DMS 273 (cell line): ENCODE results near the gene POLN.

Source experiments
- DNase-seq: peaks from one replicate; lab custom pipeline; 2025; ENCODE audit not compliant: unreplicated experiment; lab: John Stamatoyannopoulos, UW

Gene POLN

DNA sequence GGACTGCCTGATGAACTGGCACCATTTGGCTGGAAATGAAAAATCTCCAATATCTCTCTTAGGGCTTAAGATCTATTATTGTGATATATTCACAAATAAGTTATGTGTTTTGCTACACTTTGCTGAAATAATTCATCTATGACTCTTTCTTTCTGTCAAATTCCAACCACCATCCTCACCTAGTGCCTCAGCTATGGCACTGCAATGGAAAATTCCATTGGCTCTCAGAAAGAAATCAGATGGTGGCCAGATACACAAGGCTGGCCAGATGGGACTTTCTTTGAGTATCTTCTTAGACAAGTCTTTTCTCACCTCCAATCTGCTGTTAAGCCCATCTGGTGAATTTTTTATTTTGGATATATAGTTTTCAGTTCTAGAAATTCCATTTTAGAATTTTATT, 154.8 kb downstream of the POLN start:
- peak; percentile 19 for DNase-seq

DNA sequence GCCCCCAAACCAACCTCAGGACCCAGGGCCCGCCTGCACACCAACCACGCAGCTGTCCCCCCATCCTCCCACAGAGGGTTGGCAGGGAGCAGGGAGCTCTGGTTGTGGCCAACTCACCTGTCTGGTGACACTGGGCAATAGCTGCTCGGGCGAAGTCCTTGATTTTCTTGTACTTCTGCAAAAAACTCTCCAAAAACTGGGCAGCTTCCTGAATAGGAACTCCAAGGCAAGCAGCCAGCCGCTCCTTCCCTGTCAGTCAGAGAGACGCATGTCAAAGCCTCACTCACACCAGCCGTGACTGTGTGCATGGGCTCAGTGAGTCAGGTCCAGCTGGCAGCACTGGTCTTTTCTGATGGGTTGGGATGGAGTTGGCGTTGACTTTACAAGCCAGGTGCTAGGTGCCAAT, 156.4 kb downstream of the POLN start:
- DNase-seq = no peak

GRCh38 chr4:2084316-2084715, 157.6 kb downstream of the POLN start:
- DNase-seq = no peak

- no peak for DNase-seq
These were observed 158.1 kb downstream of the POLN start for GRCh38 chr4:2083826-2084160.

DNA sequence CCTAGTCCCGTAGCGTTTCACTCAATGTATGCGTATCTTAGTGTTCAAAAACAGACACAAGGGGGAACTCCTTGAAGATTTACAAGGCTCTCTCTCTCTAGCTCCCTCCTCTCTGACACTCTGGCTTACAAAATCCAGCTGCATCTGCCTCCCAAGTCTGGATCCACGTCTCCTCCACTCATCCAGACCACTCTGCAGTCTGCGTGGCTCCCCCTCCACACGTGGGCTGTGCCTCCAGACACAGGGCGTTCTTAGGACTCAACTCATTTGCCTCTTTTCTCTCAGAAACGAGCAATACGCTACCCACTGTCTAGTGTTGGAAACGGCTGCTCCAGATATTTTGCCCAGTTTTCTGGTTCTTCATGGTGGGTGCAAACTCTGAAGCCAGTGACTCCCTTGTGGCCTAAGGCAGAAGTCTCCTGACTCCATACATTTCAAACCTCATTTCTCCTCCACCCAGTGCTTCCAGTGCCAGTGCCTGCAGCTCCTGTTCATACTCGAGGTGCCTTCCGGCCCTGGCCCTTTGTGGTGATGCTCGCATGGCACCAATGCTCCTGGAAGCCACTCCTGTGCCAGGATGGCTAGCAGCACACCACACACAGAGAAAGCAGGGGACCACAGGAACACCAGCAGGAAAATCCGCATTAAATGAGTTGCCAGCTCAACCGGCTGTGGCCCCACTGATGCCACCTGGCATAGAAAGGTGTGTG, 158.7 kb downstream of the POLN start:
- DNase-seq = no peak

- DNase-seq = no peak
These were observed 159.3 kb downstream of the POLN start for GRCh38 chr4:2082627-2083026.

DNA sequence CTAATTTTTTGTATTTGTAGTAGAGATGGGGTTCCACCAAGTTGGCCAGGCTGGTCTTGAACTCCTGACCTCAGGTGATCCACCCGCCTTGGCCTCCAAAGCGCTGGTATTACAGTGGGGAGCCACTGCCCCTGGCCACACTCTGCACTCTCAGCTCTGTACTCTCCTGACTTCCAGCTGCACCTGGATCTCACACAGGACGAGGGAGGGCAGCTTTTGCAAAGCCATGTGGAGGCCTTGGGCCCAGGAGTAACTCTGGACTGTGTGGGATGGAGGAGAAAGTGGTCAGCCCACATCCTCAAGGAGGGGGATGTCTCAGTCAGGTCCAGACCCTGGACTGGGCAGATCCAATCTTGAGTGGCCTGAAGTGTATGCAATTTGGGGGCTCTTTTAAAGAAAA, 159.8 kb downstream of the POLN start:
- no peak for DNase-seq

DNA sequence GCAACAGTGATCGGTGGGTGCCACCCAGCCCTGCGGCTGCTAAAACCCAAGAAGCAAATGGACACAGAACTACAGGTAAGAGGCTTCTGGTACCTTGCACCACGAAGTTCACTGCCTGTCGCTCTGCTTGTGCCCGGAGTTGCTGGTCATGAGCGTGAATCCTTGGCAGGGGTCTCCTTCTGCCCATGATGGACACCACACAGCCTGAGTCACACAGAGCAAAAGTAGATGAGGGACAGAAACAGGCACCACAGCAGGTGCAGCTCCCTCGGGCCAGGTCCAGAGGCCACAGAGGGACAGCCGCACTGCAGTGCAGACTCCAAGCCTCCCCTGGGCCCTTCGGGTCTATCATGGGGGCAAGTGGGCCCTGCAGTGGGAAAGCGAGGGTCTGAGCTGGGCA, 160.4 kb downstream of the POLN start:
- no peak for DNase-seq

GRCh38 chr4:2080429-2081300, 161.3 kb downstream of the POLN start:
- no peak for DNase-seq

DNA sequence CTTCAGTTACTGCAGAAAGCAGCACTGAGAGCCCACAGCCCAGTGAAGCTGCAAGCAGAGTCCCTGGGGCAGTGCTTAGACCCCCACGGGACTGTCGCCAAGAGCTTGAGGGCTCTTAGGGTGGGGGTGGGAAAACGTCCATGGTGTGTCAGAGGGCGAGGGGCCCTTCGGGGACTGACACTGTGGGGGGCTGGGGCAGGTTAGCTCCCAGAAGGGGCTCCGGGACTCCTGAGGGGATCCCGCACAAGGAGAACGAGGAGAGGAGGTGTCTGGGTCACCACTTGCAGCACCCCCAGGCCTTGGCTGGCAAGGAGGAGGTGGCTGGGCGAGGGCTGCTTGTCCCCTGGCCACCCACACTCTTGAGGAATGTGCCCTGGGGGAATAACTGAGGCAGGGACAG, 162.0 kb downstream of the POLN start:
- DNase-seq = no peak

DNA sequence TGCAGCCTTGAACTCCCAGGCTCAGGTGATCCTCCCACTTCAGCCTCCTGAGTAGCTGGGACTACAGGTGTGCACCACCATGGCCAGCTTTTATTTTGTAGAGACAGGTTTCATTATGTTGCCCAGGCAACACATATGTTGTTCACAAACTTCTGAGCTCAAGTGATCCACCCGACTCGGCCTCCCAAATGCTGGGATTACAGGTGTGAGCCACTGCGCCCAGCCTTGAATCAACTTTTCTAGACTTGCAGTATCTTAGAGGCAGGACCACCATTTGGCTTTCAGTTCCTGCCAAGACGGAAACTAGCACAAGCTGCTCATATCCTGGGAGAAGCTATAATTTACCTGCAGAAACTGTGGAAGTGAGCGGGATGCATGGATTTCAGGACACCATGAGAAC, 162.9 kb downstream of the POLN start:
- DNase-seq = no peak

GRCh38 chr4:2078584-2078983, 163.3 kb downstream of the POLN start:
- DNase-seq = no peak

- no peak for DNase-seq
These were observed 164.1 kb downstream of the POLN start for GRCh38 chr4:2077537-2078460.

DNA sequence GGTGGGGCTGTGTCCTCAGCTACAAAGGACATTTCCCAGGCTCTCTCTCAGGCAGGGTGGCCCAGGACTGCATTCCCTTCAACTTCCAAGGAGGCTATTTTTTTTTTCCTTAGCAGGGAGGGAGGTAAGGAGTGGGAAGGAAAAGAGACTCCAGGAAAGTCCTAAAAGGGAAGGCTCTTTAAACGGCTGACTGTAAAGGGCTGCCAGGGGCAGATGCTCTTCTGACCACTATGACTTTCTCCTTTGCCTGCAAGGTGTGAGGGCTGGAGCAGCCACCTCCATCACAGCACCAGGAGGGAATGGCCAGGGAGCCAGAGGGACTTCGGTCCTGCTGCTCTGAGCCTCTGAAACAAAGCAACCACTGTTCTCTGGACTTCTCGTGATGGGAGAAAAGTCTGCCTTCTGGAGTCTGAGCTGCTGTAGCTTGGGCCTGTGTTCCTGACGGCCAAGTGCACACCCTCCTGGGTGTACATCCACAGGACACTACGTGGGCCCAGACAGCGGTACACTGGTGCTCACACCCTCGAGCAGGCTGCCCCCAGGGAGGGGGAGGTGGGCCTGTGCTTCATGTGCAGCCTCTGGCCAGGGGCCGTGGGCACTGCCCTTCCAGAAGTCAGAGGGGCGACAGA, 164.9 kb downstream of the POLN start:
- no peak for DNase-seq

DNA sequence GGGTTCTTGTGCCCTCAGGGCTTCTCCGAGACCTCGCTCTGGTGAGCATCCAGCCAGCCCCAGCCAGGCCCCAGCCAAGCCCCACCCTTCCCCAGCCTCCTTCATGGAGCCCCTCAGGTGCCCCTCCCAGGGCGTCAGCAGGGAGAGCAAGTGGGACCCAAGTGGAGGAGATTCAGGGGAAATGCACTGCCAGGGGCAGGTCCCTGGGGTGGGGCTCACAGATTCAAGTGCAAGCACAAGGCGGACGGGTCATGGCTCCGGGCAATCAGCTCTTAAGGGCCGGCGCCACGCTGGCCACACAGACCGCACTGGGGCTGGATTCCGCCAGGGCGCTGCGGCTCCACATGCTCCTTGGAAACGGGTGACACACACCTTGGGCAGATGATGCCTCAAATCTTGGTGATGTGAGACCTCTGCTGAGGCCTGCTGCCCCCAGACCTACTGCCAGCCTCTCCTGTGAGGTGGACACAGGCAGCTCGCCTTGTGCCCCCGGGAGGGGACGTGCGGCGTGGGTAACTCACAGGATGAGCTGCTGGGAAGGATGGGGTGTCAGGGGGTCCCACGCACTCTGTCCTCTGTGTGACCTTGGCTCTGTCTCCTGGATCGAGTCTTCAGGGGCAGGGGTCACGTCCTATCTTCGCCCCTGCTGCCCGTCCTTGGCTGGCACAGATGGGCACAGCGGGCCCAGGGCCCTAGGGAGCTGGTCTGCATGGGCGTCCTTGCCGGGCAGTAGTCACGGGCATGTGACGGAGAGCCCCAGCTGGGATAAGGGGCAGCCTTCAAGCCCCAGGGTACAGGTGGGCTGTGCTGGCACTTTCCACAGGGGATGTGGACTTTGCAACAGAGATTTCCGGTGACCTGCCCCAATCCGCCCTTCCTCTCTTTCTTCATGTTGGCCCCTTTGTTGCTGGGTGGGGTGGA, 165.7 kb downstream of the POLN start:
- DNase-seq = no peak

DNA sequence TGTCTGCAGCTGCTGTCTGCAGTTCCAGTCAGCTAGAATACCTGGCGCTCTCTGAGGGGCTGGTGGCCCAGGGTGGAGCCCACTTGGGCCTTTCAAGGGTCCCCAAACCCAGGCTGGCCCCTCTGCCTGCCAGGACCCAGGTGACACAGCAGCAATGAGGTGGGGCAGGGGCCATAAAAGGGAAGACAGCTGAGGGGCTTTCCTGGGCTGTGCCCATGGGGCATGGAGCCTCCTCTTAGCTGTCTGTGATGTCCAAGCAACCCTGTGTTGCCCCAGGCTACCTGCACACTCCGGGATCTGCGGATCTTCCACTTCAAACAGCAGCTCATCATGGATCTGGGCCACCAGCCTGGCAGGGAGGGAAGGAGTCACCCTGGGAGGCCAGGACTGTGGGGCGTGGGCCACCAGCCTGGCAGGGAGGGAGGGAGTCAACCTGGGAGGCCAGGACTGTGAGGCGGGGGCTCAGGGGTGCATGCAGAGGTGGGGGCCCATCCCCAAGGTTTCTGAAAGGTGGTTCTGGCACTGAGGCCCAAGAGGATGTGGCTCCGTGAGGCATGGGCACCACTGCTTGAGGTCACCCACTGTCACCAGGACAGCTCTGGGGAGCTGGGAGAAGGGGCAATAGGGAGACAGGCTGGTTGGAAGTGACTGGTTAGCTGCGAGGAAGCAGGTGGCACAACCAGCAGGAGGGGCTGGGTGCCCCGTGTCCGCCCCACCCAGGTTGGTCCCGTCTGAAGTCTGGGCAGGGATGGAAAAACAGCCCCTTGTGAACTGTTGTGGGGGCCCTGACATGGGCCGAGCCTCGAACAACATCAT, 166.5 kb downstream of the POLN start:
- DNase-seq = no peak

GRCh38 chr4:2074588-2074987, 167.3 kb downstream of the POLN start:
- DNase-seq = no peak

DNA sequence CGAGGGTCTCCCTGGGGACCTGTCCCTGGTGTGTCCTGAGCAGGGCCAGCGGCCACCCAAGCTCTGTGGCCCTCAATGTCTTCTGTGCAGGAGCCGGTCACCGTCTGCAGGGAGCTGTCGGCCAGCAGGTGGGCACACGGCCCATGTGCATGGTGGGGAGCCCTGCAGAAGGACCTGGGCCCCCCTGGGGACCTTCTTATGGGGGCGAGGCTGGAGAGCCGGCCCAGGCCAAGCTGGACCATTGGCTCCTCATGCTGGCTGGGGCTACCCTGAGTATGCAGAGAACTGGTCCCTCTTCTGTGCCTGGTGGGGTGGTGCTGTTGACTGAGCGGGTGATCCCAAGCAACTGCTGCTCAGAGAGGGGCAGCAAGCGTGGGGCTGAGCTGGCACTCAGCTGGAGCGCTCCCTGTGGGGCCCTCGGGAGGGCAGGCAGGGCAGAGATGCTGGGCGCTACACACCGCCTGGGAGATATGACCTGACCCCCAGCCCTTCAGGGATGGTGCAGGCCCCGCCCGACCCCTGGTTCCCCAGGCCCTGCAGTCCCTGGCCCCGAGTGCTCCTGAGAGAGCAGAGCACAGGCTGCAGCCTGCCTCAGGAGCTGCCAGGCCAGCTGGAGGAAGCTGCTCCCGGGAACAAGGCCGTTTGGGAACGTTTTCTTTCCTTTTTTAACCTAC, 168.0 kb downstream of the POLN start:
- no peak for DNase-seq
